ENCODE results near the gene B3GNT9. TPM values are rescaled to one million over a fixed set of nuclear protein-coding genes. Genes with fewer than 3 reads are reported as not detected.
A peak's percentile ranks its signal among the peaks of the same experiment; 100 is the strongest.

The B3GNT9 gene
- polyA plus RNA-seq, 1 of the 3 experiments (the other 2 are of a cell fraction) = 9.9 TPM

GRCh38 chr16:67148221-67148620 is 2.6 kb downstream of the B3GNT9 start:
- Histone ChIP-seq H3K4me2 (no peak overlapping the region), H3K36me3 (replicated peaks in 1 of 2; ENCODE audit: control insufficient read depth in 1 of 2, insufficient read depth in 2 of 2, low read length in 1 of 2) (peaks cover 13 to 52% of the 10 kb centered on the region in 2 experiments), H3K9me2 (no peaks in the 10 kb centered on the region), H3K79me2 (ENCODE audit: insufficient read depth) (no peaks in the 10 kb centered on the region), H3K9me3 (no peaks in the 10 kb centered on the region), H3K4me3 (ENCODE audit: low read depth in 2 of 2, low read length in 1 of 2) (no peak overlapping the region), H3K4me1 (ENCODE audit: control insufficient read depth in 1 of 2, insufficient read depth in 2 of 2, low read depth in 1 of 2, low read length in 1 of 2) (peaks cover 0 to 8% of the 10 kb centered on the region in 2 experiments; a peak in 1 of 4 replicates), H3K9ac (no peak overlapping the region), H3K27me3 (ENCODE audit: insufficient read depth) (no peaks in the 10 kb centered on the region), H2AFZ (ENCODE audit: low read depth) (no peak overlapping the region), H4K20me1 (ENCODE audit: insufficient read depth) (no peaks in the 10 kb centered on the region), H3F3A (replicated peaks; ENCODE audit: insufficient read depth) (peaks cover 8% of the 10 kb centered on the region), H3K27ac (ENCODE audit: low read depth in 2 of 2, low read length in 1 of 2) (no peak overlapping the region)
- 100% methylated on average over 2 of the region's 2 CpGs for WGBS (ENCODE audit: low lambda C conversion rate)
- CTCF ChIA-PET = interaction anchor here (1.1 kb wide), 1 partner anchor 194 kb away, joined by 3 read pairs; no protein-coding TSS in a partner anchor
- POLR2A ChIA-PET = no interaction called here
- no peak for DNase-seq
- TF ChIP-seq, protein P1, sequence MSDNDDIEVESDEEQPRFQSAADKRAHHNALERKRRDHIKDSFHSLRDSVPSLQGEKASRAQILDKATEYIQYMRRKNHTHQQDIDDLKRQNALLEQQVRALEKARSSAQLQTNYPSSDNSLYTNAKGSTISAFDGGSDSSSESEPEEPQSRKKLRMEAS (IDR thresholded peaks at IDR 0.05; ENCODE audit: low read depth) = no peak
- no peak for TF ChIP-seq CHD2 (IDR thresholded peaks at IDR 0.05; ENCODE audit: low read length, partially characterized antibody)
- TF ChIP-seq REST (IDR thresholded peaks at IDR 0.05; ENCODE audit: low read depth, low read length) = no peak

DNA sequence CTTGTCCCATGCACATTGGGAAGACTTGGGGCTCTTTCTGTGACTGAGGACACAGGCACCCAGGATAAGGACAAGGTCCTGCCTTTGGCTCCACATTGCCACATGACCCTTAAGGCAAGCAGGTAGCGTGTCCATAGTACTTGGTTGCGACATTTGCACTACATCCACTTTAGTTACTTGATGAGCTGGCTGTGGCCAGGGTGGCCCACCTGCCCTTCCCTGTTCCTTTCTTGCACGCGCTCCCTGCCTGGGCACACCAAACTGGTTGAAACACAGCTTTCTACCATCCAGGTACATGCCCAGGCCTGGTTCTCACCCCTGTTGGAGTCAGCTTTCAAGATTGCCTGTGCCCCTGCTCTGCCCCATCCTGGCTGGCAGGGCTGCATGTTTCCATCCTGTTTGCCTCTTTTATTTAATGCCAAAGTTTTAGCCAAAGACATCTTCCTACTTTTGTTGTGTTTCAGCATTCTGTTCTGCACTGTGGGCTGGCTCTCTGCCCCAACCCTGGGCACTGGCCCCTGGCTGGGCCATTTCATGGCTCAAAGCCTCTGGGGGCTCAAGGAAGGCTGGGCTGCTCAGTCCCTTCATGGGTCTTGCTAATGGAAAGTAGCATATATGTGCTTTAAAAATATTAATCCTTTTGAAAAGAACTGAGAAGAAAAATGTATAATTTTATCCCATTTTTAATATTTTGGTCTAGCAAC is 3.2 kb downstream of the B3GNT9 start:
- no peak for DNase-seq
- no peak overlapping the region for H3K4me2 ChIP-seq
- peaks cover 8% of the 10 kb centered on the region for H3F3A ChIP-seq (replicated peaks; ENCODE audit: insufficient read depth)
- no peak overlapping the region for H3K4me3 ChIP-seq (ENCODE audit: low read depth in 2 of 2, low read length in 1 of 2)
- peak overlapping the region in 1 of 2 experiments; percentile 28; a peak in 1 of 4 replicates for H3K27ac ChIP-seq (ENCODE audit: low read depth in 2 of 2, low read length in 1 of 2)
- no peaks in the 10 kb centered on the region for H3K9me2 ChIP-seq
- no peak overlapping the region for H2AFZ ChIP-seq (ENCODE audit: low read depth)
- no peaks in the 10 kb centered on the region for H4K20me1 ChIP-seq (ENCODE audit: insufficient read depth)
- TF ChIP-seq, protein P1 (IDR thresholded peaks at IDR 0.05; ENCODE audit: low read depth) = no peak
- TF ChIP-seq REST (IDR thresholded peaks at IDR 0.05; ENCODE audit: low read depth, low read length) (no peak), SMC3 (IDR thresholded peaks at IDR 0.05; ENCODE audit: low read depth, low read length) (no peak), RCOR1 (IDR thresholded peaks at IDR 0.05; ENCODE audit: low read length) (no peak), TAF1 (IDR thresholded peaks at IDR 0.05; ENCODE audit: borderline replicate concordance, low read depth, low read length) (no peak), MXI1 (IDR thresholded peaks at IDR 0.05; ENCODE audit: low read depth, low read length) (no peak), FOXJ3 (CRISPR knock-in tag; IDR thresholded peaks at IDR 0.05) (no peak), MEF2A (IDR thresholded peaks at IDR 0.05; ENCODE audit: borderline replicate concordance, low read depth) (no peak), NRF1 (IDR thresholded peaks at IDR 0.05; ENCODE audit: low read depth, low read length) (no peak), TCF12 (IDR thresholded peaks at IDR 0.05) (no peak), GATA2 (CRISPR knock-in tag; IDR thresholded peaks at IDR 0.05) (no peak)
- WGBS (ENCODE audit: low lambda C conversion rate) = 100% methylated on average over 2 of the region's 4 CpGs
- no peaks in the 10 kb centered on the region for H3K27me3 ChIP-seq (ENCODE audit: insufficient read depth)
- H3K36me3 ChIP-seq (replicated peaks in 1 of 2; ENCODE audit: control insufficient read depth in 1 of 2, insufficient read depth in 2 of 2, low read length in 1 of 2) = peaks cover 13 to 58% of the 10 kb centered on the region in 2 experiments
- no peaks in the 10 kb centered on the region for H3K9me3 ChIP-seq
- peaks cover 0 to 8% of the 10 kb centered on the region in 2 experiments; a peak in 1 of 4 replicates for H3K4me1 ChIP-seq (ENCODE audit: control insufficient read depth in 1 of 2, insufficient read depth in 2 of 2, low read depth in 1 of 2, low read length in 1 of 2)
- H3K79me2 ChIP-seq (ENCODE audit: insufficient read depth) = no peaks in the 10 kb centered on the region
- POLR2A ChIA-PET = no interaction called here
- CTCF ChIA-PET = interaction anchor here (1.1 kb wide), 2 partner anchors 130 to 194 kb away, joined by 3 read pairs; no protein-coding TSS in a partner anchor
- no peak overlapping the region for H3K9ac ChIP-seq

Data from SK-N-SH (cell line).